Measurements from ENCODE around the gene SAG.

DNA sequence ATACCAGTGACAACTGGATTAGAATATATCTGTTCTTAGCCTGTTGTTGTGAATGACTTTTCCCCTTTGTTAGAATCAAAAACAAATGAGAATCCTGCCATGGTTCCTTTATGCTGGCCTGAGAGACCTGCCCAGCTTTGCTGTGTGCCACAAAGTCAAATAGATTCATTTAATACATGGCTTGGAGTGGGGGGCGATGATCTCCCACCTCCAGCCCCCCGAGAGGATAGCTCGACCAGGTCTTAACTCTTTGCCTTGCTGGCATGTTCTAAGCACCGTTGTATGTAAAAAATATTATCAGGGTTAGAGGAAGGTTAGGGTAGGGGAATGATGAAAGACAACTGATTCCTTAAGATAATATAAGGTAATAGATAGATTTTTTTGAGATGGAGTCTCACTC, 24.5 kb downstream of the SAG start:
- TF ChIP-seq, protein P1, sequence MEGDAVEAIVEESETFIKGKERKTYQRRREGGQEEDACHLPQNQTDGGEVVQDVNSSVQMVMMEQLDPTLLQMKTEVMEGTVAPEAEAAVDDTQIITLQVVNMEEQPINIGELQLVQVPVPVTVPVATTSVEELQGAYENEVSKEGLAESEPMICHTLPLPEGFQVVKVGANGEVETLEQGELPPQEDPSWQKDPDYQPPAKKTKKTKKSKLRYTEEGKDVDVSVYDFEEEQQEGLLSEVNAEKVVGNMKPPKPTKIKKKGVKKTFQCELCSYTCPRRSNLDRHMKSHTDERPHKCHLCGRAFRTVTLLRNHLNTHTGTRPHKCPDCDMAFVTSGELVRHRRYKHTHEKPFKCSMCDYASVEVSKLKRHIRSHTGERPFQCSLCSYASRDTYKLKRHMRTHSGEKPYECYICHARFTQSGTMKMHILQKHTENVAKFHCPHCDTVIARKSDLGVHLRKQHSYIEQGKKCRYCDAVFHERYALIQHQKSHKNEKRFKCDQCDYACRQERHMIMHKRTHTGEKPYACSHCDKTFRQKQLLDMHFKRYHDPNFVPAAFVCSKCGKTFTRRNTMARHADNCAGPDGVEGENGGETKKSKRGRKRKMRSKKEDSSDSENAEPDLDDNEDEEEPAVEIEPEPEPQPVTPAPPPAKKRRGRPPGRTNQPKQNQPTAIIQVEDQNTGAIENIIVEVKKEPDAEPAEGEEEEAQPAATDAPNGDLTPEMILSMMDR (IDR thresholded peaks at IDR 0.05; ENCODE audit: low read length), result no peak
- no peak for TF ChIP-seq EZH2 (optimal IDR thresholded peaks at IDR 0.05; ENCODE audit: low read depth, low read length)

Data from MM.1S (cell line).